HepG2 (cell line): ENCODE data around the gene TMEM53.

ENCODE experiments used
- DBP ChIP-seq: sonication (generic); formaldehyde crosslinking; IDR thresholded peaks from 2 replicates; pipeline ENCODE4 v1.4.0; 2020; ENCODE audit warnings: missing genetic modification reagents; ENCODE audit errors: not compliant biosample characterization
- HMG20A ChIP-seq: IDR thresholded peaks from 2 replicates; pipeline ENCODE4 v1.6.1; 2016; ENCODE audit warnings: borderline replicate concordance
- JUN ChIP-seq: sonication (generic); formaldehyde crosslinking; IDR thresholded peaks from 2 replicates; pipeline ENCODE4 v1.4.0; 2020; ENCODE audit warnings: mild to moderate bottlenecking, missing genetic modification reagents
- KLF6 ChIP-seq: IDR thresholded peaks from 2 replicates; pipeline ENCODE4 v1.8.0; 2016; ENCODE audit warnings: missing biosample characterization, missing genetic modification reagents
- KLF9 ChIP-seq: IDR thresholded peaks from 2 replicates; pipeline ENCODE4 v1.6.1; 2016; ENCODE audit warnings: low read depth
- NCOA2 ChIP-seq: sonication (generic); formaldehyde crosslinking; IDR thresholded peaks from 2 replicates; pipeline ENCODE4 v1.8.0; 2022; ENCODE audit warnings: inconsistent platforms
- NR2C2 ChIP-seq: sonication (generic); formaldehyde crosslinking; IDR thresholded peaks from 2 replicates; pipeline ENCODE4 v1.4.0; 2020; ENCODE audit warnings: missing genetic modification reagents, mild to moderate bottlenecking, moderate library complexity, borderline replicate concordance
- POLR2A ChIP-seq, 2 experiments: IDR thresholded peaks; 2 replicates each; pipeline ENCODE4 v1.6.1; 2011; ENCODE audit warnings: low read depth in 2 of 2, low read length in 2 of 2, mild to moderate bottlenecking in 1 of 2, moderate library complexity in 1 of 2; ENCODE audit not compliant: insufficient read depth in 1 of 2
- REST ChIP-seq, 2 experiments: IDR thresholded peaks; 2 replicates each; pipeline ENCODE4 v1.6.1; 2011 to 2012; ENCODE audit warnings: low read length in 2 of 2, borderline replicate concordance in 1 of 2, low read depth in 1 of 2, mild to moderate bottlenecking in 1 of 2, moderate library complexity in 1 of 2
- TCF7 ChIP-seq: sonication (generic); IDR thresholded peaks from 2 replicates; pipeline ENCODE4 v1.6.1; 2016; ENCODE audit warnings: antibody characterized with exemption, low read depth
- ZKSCAN5 ChIP-seq: sonication (generic); formaldehyde crosslinking; IDR thresholded peaks from 2 replicates; pipeline ENCODE4 v1.5.1; 2020; ENCODE audit warnings: mild to moderate bottlenecking, missing genetic modification reagents
- TF ChIP-seq, protein P1 (sequence below): sonication (generic); formaldehyde crosslinking; IDR thresholded peaks from 2 replicates; pipeline ENCODE4 v1.8.0; 2022; ENCODE audit warnings: mild to moderate bottlenecking, missing genetic modification reagents, moderate library complexity
- TF ChIP-seq, protein P2 (sequence below): sonication (generic); formaldehyde crosslinking; IDR thresholded peaks from 2 replicates; pipeline ENCODE4 v1.4.0; 2020; ENCODE audit warnings: missing genetic modification reagents, borderline replicate concordance
- TF ChIP-seq, protein P3 (sequence below): IDR thresholded peaks from 2 replicates; pipeline ENCODE4 v1.6.1; 2012; ENCODE audit warnings: inconsistent platforms

DNA sequence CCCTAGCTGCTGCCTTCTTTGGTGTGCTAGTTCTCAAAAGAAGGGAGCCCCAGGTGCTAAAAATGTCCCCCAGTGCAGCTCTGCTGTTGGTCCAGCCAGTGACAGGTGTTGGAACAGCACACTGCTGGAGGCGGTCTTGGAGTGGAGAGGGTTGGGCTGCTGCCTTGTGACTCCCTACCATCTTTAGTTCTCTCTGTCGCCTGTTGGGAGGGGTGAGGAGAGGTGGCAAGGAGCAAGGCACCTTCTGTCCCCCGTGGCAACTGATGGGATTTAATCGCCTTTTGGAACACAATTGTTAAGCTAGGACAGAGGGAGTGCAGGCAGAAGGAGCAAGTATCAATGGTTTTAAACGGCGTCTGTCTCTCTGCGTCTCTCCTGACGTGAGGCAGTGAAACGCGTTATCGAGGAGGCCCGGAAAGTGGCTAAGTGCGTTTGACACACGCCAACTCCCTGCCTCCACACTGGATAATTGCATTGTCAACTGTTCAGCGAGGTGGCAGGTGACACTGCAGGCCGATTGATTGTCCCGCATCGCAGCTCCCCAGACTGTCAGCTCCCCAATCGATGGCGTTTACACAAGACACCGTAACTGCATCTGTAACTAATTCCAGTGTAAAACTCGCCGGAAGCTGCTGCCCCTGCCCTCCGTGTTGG lies 34.0 kb downstream of the TMEM53 start:
- TF ChIP-seq DBP (CRISPR knock-in tag) = no peak
- TF ChIP-seq HMG20A (CRISPR knock-in tag) = no peak
- TF ChIP-seq KLF6 (CRISPR knock-in tag) = no peak
- no peak for TF ChIP-seq NCOA2 (CRISPR knock-in tag)
- no peak for TF ChIP-seq JUN (CRISPR knock-in tag)
- TF ChIP-seq REST (IDR thresholded peaks at IDR 0.05; ENCODE audit: borderline replicate concordance in 1 of 2, low read depth in 1 of 2, low read length in 2 of 2) = no peak
- TF ChIP-seq POLR2A (IDR thresholded peaks at IDR 0.05; ENCODE audit: insufficient read depth in 1 of 2, low read depth in 2 of 2, low read length in 2 of 2) = no peak
- no peak for TF ChIP-seq NR2C2
- no peak for TF ChIP-seq ZKSCAN5
- TF ChIP-seq, protein P1, sequence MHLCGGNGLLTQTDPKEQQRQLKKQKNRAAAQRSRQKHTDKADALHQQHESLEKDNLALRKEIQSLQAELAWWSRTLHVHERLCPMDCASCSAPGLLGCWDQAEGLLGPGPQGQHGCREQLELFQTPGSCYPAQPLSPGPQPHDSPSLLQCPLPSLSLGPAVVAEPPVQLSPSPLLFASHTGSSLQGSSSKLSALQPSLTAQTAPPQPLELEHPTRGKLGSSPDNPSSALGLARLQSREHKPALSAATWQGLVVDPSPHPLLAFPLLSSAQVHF = no peak
- TF ChIP-seq, protein P2, sequence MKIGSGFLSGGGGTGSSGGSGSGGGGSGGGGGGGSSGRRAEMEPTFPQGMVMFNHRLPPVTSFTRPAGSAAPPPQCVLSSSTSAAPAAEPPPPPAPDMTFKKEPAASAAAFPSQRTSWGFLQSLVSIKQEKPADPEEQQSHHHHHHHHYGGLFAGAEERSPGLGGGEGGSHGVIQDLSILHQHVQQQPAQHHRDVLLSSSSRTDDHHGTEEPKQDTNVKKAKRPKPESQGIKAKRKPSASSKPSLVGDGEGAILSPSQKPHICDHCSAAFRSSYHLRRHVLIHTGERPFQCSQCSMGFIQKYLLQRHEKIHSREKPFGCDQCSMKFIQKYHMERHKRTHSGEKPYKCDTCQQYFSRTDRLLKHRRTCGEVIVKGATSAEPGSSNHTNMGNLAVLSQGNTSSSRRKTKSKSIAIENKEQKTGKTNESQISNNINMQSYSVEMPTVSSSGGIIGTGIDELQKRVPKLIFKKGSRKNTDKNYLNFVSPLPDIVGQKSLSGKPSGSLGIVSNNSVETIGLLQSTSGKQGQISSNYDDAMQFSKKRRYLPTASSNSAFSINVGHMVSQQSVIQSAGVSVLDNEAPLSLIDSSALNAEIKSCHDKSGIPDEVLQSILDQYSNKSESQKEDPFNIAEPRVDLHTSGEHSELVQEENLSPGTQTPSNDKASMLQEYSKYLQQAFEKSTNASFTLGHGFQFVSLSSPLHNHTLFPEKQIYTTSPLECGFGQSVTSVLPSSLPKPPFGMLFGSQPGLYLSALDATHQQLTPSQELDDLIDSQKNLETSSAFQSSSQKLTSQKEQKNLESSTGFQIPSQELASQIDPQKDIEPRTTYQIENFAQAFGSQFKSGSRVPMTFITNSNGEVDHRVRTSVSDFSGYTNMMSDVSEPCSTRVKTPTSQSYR = no peak
- TF ChIP-seq TCF7 = no peak
- no peak for TF ChIP-seq KLF9 (CRISPR knock-in tag)
- TF ChIP-seq, protein P3, sequence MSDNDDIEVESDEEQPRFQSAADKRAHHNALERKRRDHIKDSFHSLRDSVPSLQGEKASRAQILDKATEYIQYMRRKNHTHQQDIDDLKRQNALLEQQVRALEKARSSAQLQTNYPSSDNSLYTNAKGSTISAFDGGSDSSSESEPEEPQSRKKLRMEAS = no peak
